Lung (tissue), 12 donors: ENCODE results near the gene EXPH5. TPM values are rescaled to one million over a fixed set of nuclear protein-coding genes. Genes with fewer than 3 reads are reported as not detected.

Experiments used
- ATAC-seq: fragments of 200-7000 bp; cut with Tn5 transposase; one replicate; pipeline ENCODE4 v1.9.1; 2020; ENCODE audit warnings: moderate number of reproducible peaks; ENCODE audit not compliant: insufficient read depth, low FRiP score
- DNase-seq, 3 donors: peaks; one replicate each; pipeline ENCODE4 v3.0.0-alpha.2; 2013 to 2017
- H3K27ac ChIP-seq, 2 donors: one replicate each; pipeline ENCODE4 v1.5.1; 2013; ENCODE audit warnings: mild to moderate bottlenecking in 2 of 2, moderate library complexity in 2 of 2, control low read depth in 1 of 2, inconsistent platforms in 1 of 2, low read depth in 1 of 2, low read length in 1 of 2
- H3K27me3 ChIP-seq, 3 donors: one replicate each; pipeline ENCODE4 v1.5.1; 2013; ENCODE audit warnings: low read length in 2 of 3; ENCODE audit not compliant: control insufficient read depth in 3 of 3, insufficient read depth in 3 of 3
- H3K36me3 ChIP-seq, 4 donors: one replicate each; pipeline ENCODE4 v1.5.1; 2013; ENCODE audit warnings: low read length in 4 of 4, mild to moderate bottlenecking in 1 of 4, moderate library complexity in 1 of 4; ENCODE audit not compliant: control insufficient read depth in 4 of 4, insufficient read depth in 4 of 4
- H3K4me1 ChIP-seq, 5 donors: one replicate each; pipeline ENCODE4 v1.5.1; 2013; ENCODE audit warnings: low read length in 5 of 5, mild to moderate bottlenecking in 2 of 5, moderate library complexity in 1 of 5; ENCODE audit not compliant: control insufficient read depth in 5 of 5, insufficient read depth in 5 of 5
- H3K4me3 ChIP-seq: one replicate; pipeline ENCODE4 v1.5.1; 2013; ENCODE audit warnings: mild to moderate bottlenecking, control low read depth, moderate library complexity
- H3K9ac ChIP-seq, 2 donors: one replicate each; pipeline ENCODE4 v1.5.1; 2013; ENCODE audit warnings: low read length in 2 of 2, control low read depth in 1 of 2; ENCODE audit not compliant: insufficient read depth in 1 of 2
- H3K9me3 ChIP-seq, 4 donors: one replicate each; pipeline ENCODE4 v1.5.1; 2013; ENCODE audit warnings: low read length in 3 of 4, mild to moderate bottlenecking in 1 of 4, moderate library complexity in 1 of 4; ENCODE audit not compliant: control insufficient read depth in 4 of 4, insufficient read depth in 3 of 4
- WGBS, 2 donors: extraction: QIAGEN DNeasy Blood & Tissue Kit; methylation state at CpG; one replicate each; pipeline ENCODE4 v1.1.7; 2013; 5-methylcytosine and 5-hydroxymethylcytosine counted together
- polyA plus RNA-seq, 2 donors: library from polyadenylated mRNA; stranded (reverse); fragments of 200-250 nt; gene quantifications; one replicate each; pipeline ENCODE4 v1.2.1, GENCODE V29; 2013
- total RNA-seq, 2 donors: library from RNA; depleted of rRNA in 1 of 2; stranded (reverse); fragments of >200 nt in 1 of 2; gene quantifications; one replicate each; pipeline ENCODE4 v1.2.1, GENCODE V29; 2014 to 2021
- TF ChIP-seq, protein P1 (sequence below): IDR thresholded peaks from 2 replicates; pipeline ENCODE4 v1.5.1; 2012; ENCODE audit warnings: mild to moderate bottlenecking; ENCODE audit errors: control extremely low read depth, extremely low read depth
- donor health status: control.
- donor health status: control.
- donor health status: Bipolar disorder and iron deficiency.
- donor health status: healthy.
- donor health status: DM: yes; HTN: yes; CAD: no.

The EXPH5 gene
- total and polyA plus RNA-seq, 4 donors, result 1.1 to 28.8 (median 15.2) TPM

DNA sequence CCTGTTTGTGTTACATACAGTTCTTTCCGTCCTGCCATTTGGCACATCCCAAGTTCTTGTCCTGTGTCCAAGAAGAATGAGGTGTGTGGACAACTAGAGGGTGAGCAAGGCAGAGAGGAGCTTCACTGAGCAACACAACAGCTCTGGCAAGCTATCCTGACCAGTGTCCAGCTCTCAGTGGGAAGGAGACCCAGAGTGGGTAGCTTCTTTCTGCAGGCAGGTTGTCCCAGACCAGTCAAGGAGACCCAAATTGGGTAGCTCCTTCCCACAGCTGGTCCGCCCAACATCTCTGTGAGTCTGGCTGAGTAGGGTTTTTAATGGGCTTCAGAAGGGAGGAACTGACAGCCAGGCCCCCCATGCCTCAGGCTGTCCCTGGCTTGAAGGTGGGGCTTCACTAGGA is 35.2 kb upstream of the EXPH5 start:
- DNase-seq (no peak), ATAC-seq (no peak)
- Histone ChIP-seq H3K4me3 (no peak overlapping the region), H3K9me3 (peaks cover 0 to 15% (median 0%) of the 10 kb centered on the region in 4 donors), H3K27ac (no peak overlapping the region), H3K27me3 (no peaks in the 10 kb centered on the region), H3K36me3 (no peaks in the 10 kb centered on the region), H3K9ac (no peak overlapping the region), H3K4me1 (no peaks in the 10 kb centered on the region)
- WGBS, 2 donors, result 88 to 97% methylated on average over 2 of the region's 2 CpGs
- TF ChIP-seq, protein P1, sequence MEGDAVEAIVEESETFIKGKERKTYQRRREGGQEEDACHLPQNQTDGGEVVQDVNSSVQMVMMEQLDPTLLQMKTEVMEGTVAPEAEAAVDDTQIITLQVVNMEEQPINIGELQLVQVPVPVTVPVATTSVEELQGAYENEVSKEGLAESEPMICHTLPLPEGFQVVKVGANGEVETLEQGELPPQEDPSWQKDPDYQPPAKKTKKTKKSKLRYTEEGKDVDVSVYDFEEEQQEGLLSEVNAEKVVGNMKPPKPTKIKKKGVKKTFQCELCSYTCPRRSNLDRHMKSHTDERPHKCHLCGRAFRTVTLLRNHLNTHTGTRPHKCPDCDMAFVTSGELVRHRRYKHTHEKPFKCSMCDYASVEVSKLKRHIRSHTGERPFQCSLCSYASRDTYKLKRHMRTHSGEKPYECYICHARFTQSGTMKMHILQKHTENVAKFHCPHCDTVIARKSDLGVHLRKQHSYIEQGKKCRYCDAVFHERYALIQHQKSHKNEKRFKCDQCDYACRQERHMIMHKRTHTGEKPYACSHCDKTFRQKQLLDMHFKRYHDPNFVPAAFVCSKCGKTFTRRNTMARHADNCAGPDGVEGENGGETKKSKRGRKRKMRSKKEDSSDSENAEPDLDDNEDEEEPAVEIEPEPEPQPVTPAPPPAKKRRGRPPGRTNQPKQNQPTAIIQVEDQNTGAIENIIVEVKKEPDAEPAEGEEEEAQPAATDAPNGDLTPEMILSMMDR, result no peak

DNA sequence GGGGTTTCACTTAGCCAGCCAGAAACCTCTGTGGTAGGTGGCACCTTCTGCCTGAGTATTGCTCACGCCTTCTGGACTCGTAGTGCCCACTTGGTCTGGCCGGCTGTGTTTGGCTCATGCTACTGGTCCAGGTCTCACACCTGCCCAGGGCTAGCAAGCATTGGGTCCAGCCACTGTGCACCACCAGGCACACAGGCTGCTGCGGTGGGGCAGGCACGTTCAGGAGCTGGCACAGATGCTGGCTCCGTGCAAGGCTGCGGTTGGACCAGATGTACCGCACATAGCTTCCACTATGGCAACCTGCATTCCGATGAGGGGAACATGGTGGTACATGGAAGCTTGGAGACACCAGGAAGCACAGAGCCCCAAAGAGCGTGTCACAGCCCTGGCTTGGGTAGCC is 34.8 kb upstream of the EXPH5 start:
- no peak overlapping the region for H3K4me3 ChIP-seq
- no peaks in the 10 kb centered on the region for H3K27me3 ChIP-seq
- H3K4me1 ChIP-seq, result no peaks in the 10 kb centered on the region
- peaks cover 0 to 15% (median 0%) of the 10 kb centered on the region in 4 donors for H3K9me3 ChIP-seq
- 95 to 97% methylated on average over 10 of the region's 10 CpGs for WGBS, 2 donors
- H3K36me3 ChIP-seq, result no peaks in the 10 kb centered on the region
- ATAC-seq (no peak), DNase-seq (no peak)
- H3K9ac ChIP-seq, result no peak overlapping the region
- TF ChIP-seq, protein P1, result no peak
- no peak overlapping the region for H3K27ac ChIP-seq

DNA sequence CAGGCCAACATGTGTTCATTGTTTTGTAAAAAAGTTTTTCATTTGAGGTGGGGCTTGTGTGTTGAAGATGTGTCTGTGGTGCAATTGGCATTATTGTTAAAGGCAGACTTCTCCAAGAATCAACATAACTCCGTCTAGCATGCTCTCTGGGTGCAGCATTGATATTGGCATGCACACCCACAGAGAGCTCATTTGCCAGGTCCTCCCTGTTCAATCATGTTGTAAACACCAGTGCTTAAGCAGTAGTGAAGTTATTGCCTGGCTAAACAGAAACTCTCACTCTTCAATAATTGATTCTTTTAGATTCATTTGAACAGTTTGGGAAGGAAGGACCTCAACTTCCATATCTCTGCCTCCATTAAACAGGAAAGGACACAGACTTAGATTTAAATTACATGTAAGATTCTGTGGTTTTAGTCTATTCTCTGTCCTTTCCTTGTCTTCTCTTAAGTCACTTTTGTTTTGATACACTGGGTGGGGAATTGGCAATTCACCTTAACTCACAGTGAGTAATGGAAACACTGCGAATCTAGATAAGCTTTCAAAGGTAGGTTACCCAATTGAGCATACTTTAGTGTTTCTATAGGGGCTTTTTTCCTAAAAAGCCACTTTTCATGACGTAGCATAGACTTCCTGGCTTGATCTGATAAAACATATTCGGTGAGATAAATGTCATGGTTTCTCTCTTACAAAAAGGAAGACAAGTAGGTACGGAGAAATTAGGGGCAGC is 30.8 kb upstream of the EXPH5 start:
- 80 to 81% methylated on average over 5 of the region's 5 CpGs for WGBS, 2 donors
- H3K4me3 ChIP-seq, result no peak overlapping the region
- H3K9me3 ChIP-seq, result peaks cover 0 to 13% (median 0%) of the 10 kb centered on the region in 4 donors
- no peaks in the 10 kb centered on the region for H3K27me3 ChIP-seq
- no peak overlapping the region for H3K27ac ChIP-seq
- H3K4me1 ChIP-seq, result no peaks in the 10 kb centered on the region
- H3K9ac ChIP-seq, result no peak overlapping the region
- ATAC-seq (no peak), DNase-seq (no peak)
- no peaks in the 10 kb centered on the region for H3K36me3 ChIP-seq
- TF ChIP-seq, protein P1, result no peak

DNA sequence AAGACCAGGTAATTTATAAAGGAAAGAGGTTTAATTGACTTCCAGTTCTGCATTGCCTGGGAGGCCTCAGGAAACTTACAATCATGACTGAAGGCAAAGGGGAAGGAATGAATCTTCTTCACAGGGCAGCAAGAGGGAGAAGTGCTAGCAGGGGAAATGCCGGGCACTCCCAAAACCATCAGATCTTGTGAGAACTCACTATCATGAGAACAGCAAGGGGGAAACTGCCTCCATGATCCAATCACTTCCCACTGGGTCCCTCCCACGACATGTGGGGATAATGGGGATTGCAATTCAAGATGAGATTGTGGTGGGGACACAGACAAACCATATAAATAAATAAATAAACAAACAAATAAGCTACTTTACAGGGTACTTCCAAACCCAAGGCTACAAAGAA is 28.8 kb upstream of the EXPH5 start:
- 67 to 91% methylated on average over 2 of the region's 2 CpGs for WGBS, 2 donors
- no peaks in the 10 kb centered on the region for H3K27me3 ChIP-seq
- no peaks in the 10 kb centered on the region for H3K9me3 ChIP-seq
- H3K4me1 ChIP-seq, result no peaks in the 10 kb centered on the region
- ATAC-seq, result no peak
- DNase-seq, result no peak
- H3K27ac ChIP-seq, result no peak overlapping the region
- TF ChIP-seq, protein P1, result no peak
- H3K4me3 ChIP-seq, result no peak overlapping the region
- H3K36me3 ChIP-seq, result no peaks in the 10 kb centered on the region
- H3K9ac ChIP-seq, result no peak overlapping the region
